ENCODE measurements around the gene NR1D1. TPM values are rescaled to one million over a fixed set of nuclear protein-coding genes. Genes with fewer than 3 reads are reported as not detected.

Gene NR1D1
- total and polyA plus RNA-seq, 5 experiments from 2014 or later, result 3.9 to 19.2 (median 9.9) TPM

DNA sequence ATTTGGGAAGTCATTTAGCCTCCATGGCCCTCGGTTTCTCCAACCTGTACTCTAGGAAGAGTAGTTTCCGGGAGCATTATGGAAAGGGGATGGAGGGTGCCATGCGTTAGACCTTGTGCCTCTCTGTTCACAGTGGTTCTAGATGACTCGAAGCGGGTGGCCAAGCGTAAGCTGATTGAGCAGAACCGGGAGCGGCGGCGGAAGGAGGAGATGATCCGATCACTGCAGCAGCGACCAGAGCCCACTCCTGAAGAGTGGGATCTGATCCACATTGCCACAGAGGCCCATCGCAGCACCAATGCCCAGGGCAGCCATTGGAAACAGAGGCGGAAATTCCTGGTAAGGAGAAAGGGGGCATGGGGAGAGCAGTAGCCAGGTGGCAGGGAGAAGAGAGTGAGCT, 15.9 kb downstream of the NR1D1 start:
- Mint-ChIP-seq H3K27ac (peak overlapping the region in 2 of 10 donors; percentile 49 to 64), H3K36me3 (peaks cover 6 to 78% (median 19%) of the 10 kb centered on the region in 3 donors), H3K27me3 (no peaks in the 10 kb centered on the region), H3K4me1 (peaks cover 8 to 28% (median 14%) of the 10 kb centered on the region in 4 donors), H3K9me3 (no peaks in the 10 kb centered on the region), H3K4me3 (no peak overlapping the region)
- POLR2A ChIA-PET, result interaction anchor here (0.8 to 5.2 kb wide), 7 partner anchors 8 to 84 kb away, joined by 3 to 42 read pairs (median 4); partner anchors contain the start of gene MED24
- ATAC-seq (no peak), DNase-seq (no peak)

GRCh38 chr17:40079545-40079944, 20.8 kb downstream of the NR1D1 start:
- H3K36me3 Mint-ChIP-seq, result peaks cover 0 to 55% (median 5%) of the 10 kb centered on the region in 3 donors

DNA sequence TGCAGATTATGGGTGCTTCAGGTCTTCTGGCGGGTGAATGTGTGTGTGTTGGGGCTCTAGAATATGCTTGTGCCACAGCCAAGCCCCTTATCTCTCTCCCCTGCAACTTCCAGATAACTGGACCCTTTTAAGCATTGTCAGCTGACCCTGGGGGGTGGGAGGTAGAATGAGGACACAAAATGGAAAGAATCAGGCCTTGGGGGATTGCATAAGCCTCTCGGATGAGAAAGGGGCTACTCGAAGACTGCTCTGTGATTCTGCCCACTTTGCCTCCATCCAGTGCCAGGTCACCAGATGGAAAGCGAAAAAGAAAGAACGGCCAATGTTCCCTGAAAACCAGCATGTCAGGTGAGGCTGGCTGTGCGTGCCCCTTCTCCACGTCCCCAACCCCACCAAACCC, 23.8 kb downstream of the NR1D1 start:
- Mint-ChIP-seq H3K36me3 (peaks cover 0 to 40% (median 0%) of the 10 kb centered on the region in 3 donors), H3K9me3 (no peaks in the 10 kb centered on the region), H3K27me3 (no peaks in the 10 kb centered on the region), H3K27ac (peak overlapping the region in 1 of 10 donors; percentile 49), H3K4me3 (no peak overlapping the region), H3K4me1 (peaks cover 27 to 60% (median 50%) of the 10 kb centered on the region in 4 donors)
- DNase-seq (no peak), ATAC-seq (no peak)
- POLR2A ChIA-PET, result interaction anchor here (0.9 to 17.1 kb wide), 8 partner anchors 8 to 46 kb away, joined by 4 to 260 read pairs (median 13); partner anchors contain the start of genes MED24, MSL1, NR1D1 and THRA

More at GRCh38 chr17:40079545-40079944, 20.8 kb downstream of the NR1D1 start:
- no peaks in the 10 kb centered on the region for H3K27me3 Mint-ChIP-seq
- DNase-seq (no peak), ATAC-seq (no peak)
- H3K27ac Mint-ChIP-seq, result peak overlapping the region in 4 of 10 donors; percentile 5 to 77 (median 41)
- H3K4me3 Mint-ChIP-seq, result no peak overlapping the region
- POLR2A ChIA-PET, result interaction anchor here (0.7 to 1.5 kb wide), 2 partner anchors 27 to 99 kb away, joined by 3 read pairs; partner anchors contain the start of gene PSMD3
- no peaks in the 10 kb centered on the region for H3K9me3 Mint-ChIP-seq
- peaks cover 17 to 35% (median 26%) of the 10 kb centered on the region in 4 donors for H3K4me1 Mint-ChIP-seq

GRCh38 chr17:40075942-40076498, 24.4 kb downstream of the NR1D1 start:
- DNase-seq (no peak), ATAC-seq (no peak)
- H3K4me3 Mint-ChIP-seq, result peak overlapping the region in 7 of 10 donors; percentile 30 to 75 (median 66)
- no peaks in the 10 kb centered on the region for H3K27me3 Mint-ChIP-seq
- POLR2A ChIA-PET, result interaction anchor here (0.8 to 17.1 kb wide), 10 partner anchors 8 to 102 kb away, joined by 4 to 260 read pairs (median 11); partner anchors contain the start of genes CASC3, MED24, MSL1 and NR1D1
- H3K4me1 Mint-ChIP-seq, result peaks cover 29 to 63% (median 55%) of the 10 kb centered on the region in 4 donors
- peak overlapping the region; percentile 41 to 96 (median 80) for H3K27ac Mint-ChIP-seq
- peaks cover 0 to 38% (median 0%) of the 10 kb centered on the region in 3 donors for H3K36me3 Mint-ChIP-seq
- H3K9me3 Mint-ChIP-seq, result no peaks in the 10 kb centered on the region

GRCh38 chr17:40075201-40075941, 25.0 kb downstream of the NR1D1 start:
- Mint-ChIP-seq H3K27ac (peak overlapping the region; percentile 41 to 96 (median 80)), H3K4me1 (peaks cover 33 to 67% (median 62%) of the 10 kb centered on the region in 4 donors)
- POLR2A ChIA-PET, result interaction anchor here (0.7 to 17.1 kb wide), 12 partner anchors 9 to 144 kb away, joined by 3 to 260 read pairs (median 8); partner anchors contain the start of genes CASC3, MED24, MSL1 and NR1D1

GRCh38 chr17:40074871-40075200, 25.6 kb downstream of the NR1D1 start:
- no peak for ATAC-seq
- POLR2A ChIA-PET, result interaction anchor here (0.7 to 17.1 kb wide), 12 partner anchors 9 to 144 kb away, joined by 3 to 260 read pairs (median 8); partner anchors contain the start of genes CASC3, MED24, MSL1 and NR1D1
- H3K9me3 Mint-ChIP-seq, result no peaks in the 10 kb centered on the region
- no peak overlapping the region for H3K4me3 Mint-ChIP-seq
- H3K27me3 Mint-ChIP-seq, result no peaks in the 10 kb centered on the region
- peaks cover 0 to 28% (median 0%) of the 10 kb centered on the region in 3 donors for H3K36me3 Mint-ChIP-seq
- peak overlapping the region in 6 of 10 donors; percentile 37 to 96 (median 82) for H3K27ac Mint-ChIP-seq
- peaks cover 36 to 73% (median 67%) of the 10 kb centered on the region in 4 donors for H3K4me1 Mint-ChIP-seq
- no peak for DNase-seq

More at GRCh38 chr17:40075201-40075941, 25.0 kb downstream of the NR1D1 start:
- ATAC-seq, result peak; percentile 73 to 85
- peak; percentile 45 to 83 (median 69) for DNase-seq
- no peaks in the 10 kb centered on the region for H3K9me3 Mint-ChIP-seq
- peaks cover 0 to 33% (median 0%) of the 10 kb centered on the region in 3 donors for H3K36me3 Mint-ChIP-seq
- no peaks in the 10 kb centered on the region for H3K27me3 Mint-ChIP-seq
- peak overlapping the region; percentile 7 to 75 (median 62) for H3K4me3 Mint-ChIP-seq

- H3K4me3 Mint-ChIP-seq, result no peak overlapping the region
- DNase-seq (no peak), ATAC-seq (no peak)
- H3K27ac Mint-ChIP-seq, result peak overlapping the region in 9 of 10 donors; percentile 64 to 91 (median 84)
- H3K4me1 Mint-ChIP-seq, result peaks cover 41 to 80% (median 74%) of the 10 kb centered on the region in 4 donors
- H3K36me3 Mint-ChIP-seq, result peaks cover 0 to 25% (median 0%) of the 10 kb centered on the region in 3 donors
- no peaks in the 10 kb centered on the region for H3K27me3 Mint-ChIP-seq
- POLR2A ChIA-PET, result interaction anchor here (1.2 to 17.1 kb wide), 6 partner anchors 10 to 48 kb away, joined by 3 to 260 read pairs (median 46); partner anchors contain the start of genes MED24, NR1D1 and THRA
- no peaks in the 10 kb centered on the region for H3K9me3 Mint-ChIP-seq
Measured at GRCh38 chr17:40074175-40074512, 26.2 kb downstream of the NR1D1 start.

DNA sequence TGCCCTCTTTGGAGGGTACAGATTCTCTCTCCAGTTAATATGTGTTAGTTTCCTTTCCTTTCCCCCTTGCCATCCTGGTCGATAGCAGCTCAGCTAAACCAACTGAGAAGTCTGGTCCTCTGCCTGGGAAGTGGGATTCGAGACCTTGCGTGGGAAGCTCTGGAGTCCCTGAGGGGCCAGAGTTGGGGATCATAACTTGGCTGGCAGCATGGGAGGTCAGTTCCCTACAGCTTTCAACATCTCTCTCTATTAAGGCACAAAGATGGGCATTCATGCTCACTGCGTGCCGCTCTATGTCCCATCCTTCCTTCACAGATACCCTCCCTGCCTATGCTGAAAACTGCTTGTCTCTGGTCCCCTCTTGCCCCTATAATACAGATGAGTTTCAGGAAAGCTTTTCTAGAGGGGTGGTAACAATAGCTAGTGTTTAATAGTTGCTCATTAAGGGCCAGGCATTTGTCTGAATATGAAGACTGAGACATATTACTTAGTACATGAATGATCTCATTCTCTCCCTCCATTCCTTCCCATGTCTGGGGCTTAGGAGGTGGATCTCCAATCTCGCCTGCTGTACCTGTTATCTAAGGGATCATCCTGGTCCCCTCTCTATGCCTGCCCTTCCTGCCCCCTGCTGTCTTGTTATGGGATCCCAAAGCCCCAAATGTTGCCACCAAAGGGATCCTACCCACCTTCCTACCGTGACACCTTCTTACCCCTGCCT, 26.8 kb downstream of the NR1D1 start:
- Mint-ChIP-seq H3K36me3 (peaks cover 0 to 21% (median 0%) of the 10 kb centered on the region in 3 donors), H3K4me3 (peak overlapping the region in 6 of 10 donors; percentile 20 to 42 (median 36)), H3K27me3 (no peaks in the 10 kb centered on the region), H3K9me3 (no peaks in the 10 kb centered on the region), H3K27ac (peak overlapping the region; percentile 64 to 91 (median 84)), H3K4me1 (peaks cover 46 to 85% (median 79%) of the 10 kb centered on the region in 4 donors)
- POLR2A ChIA-PET, result interaction anchor here (1.2 to 17.1 kb wide), 7 partner anchors 9 to 47 kb away, joined by 3 to 260 read pairs (median 13); partner anchors contain the start of genes MED24, NR1D1 and THRA
- DNase-seq, result no peak
- ATAC-seq, result no peak

- H3K27ac Mint-ChIP-seq, result peak overlapping the region; percentile 41 to 91 (median 80)
- DNase-seq (no peak), ATAC-seq (no peak)
- no peaks in the 10 kb centered on the region for H3K27me3 Mint-ChIP-seq
- POLR2A ChIA-PET, result interaction anchor here (1.1 to 17.1 kb wide), 6 partner anchors 9 to 52 kb away, joined by 3 to 260 read pairs (median 42); partner anchors contain the start of genes MED24, NR1D1 and THRA
- no peaks in the 10 kb centered on the region for H3K9me3 Mint-ChIP-seq
- peak overlapping the region in 3 of 10 donors; percentile 18 to 42 (median 30) for H3K4me3 Mint-ChIP-seq
- peaks cover 0 to 18% (median 0%) of the 10 kb centered on the region in 3 donors for H3K36me3 Mint-ChIP-seq
- H3K4me1 Mint-ChIP-seq, result peaks cover 52 to 90% (median 86%) of the 10 kb centered on the region in 4 donors
Measured at GRCh38 chr17:40072735-40073346, 27.5 kb downstream of the NR1D1 start.

DNA sequence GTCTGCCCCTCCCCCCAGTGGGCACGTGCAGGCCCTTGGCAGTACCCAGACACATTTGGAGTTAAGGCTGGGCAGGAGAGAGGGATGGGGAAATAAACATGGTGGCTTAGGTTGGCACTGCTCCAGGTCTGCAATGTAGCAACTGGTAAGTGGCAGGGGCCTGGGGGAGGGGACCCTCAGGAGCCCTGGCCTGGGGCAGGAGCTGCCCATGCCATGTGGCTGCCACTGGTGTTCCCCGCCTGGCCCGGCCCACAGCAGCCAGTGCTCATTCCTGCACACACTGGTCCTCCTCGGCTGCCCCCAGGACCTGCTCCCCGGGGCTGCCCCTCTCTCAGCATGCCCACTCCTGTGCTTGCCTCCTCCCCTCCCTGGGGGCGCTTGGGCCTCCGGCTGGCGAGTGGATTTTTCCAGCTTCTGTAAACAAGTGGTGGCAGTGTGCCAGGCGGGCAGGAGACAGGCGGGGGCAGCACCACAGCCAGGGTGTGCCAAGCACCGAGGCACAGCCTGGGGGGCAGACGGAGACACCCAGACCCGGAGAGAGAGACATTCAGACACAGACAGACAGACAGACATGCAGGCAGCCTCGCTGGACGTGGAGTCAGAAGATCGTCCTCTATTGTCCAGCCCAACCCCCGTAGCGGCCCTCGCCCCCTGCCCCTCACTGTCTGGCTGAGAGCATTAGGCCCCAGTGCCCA, 28.2 kb downstream of the NR1D1 start:
- DNase-seq (peak in 1 of 10 donors; percentile 15), ATAC-seq (no peak)
- H3K27me3 Mint-ChIP-seq, result no peaks in the 10 kb centered on the region
- peaks cover 54 to 94% (median 91%) of the 10 kb centered on the region in 4 donors for H3K4me1 Mint-ChIP-seq
- H3K9me3 Mint-ChIP-seq, result no peaks in the 10 kb centered on the region
- peak overlapping the region in 4 of 10 donors; percentile 10 to 94 (median 44) for H3K4me3 Mint-ChIP-seq
- H3K36me3 Mint-ChIP-seq, result peaks cover 0 to 11% (median 0%) of the 10 kb centered on the region in 3 donors
- peak overlapping the region in 9 of 10 donors; percentile 60 to 96 (median 85) for H3K27ac Mint-ChIP-seq
- POLR2A ChIA-PET, result interaction anchor here (0.8 to 17.1 kb wide), 8 partner anchors 12 to 96 kb away, joined by 3 to 260 read pairs (median 4); partner anchors contain the start of genes MED24 and NR1D1

Data from naive thymus-derived CD8-positive, alpha-beta T cell (primary cell).